CD4-positive, alpha-beta memory T cell (primary cell): ENCODE results near the gene WDR83. TPM values are rescaled to one million over a fixed set of nuclear protein-coding genes. Genes with fewer than 3 reads are reported as not detected.

Experiments used
- CTCF ChIA-PET: fragments of 350-600 bp; sonication (Branson Sonifier 250); formaldehyde crosslinking; loops from one replicate; lab custom pipeline; 2021; ENCODE audit warnings: inconsistent platforms; ENCODE audit not compliant: partially characterized antibody; lab: Charles Lee
- POLR2A ChIA-PET: fragments of 350-600 bp; sonication (Branson Sonifier 250); formaldehyde crosslinking; loops from one replicate; lab custom pipeline; 2021; ENCODE audit not compliant: partially characterized antibody; lab: Charles Lee
- DNase-seq, 5 donors: peaks; one replicate each; pipeline versions ENCODE4 v3.0.0 to v3.0.0-alpha.2; 2020 to 2022; ENCODE audit warnings: mixed read lengths in 1 of 5
- H3K27ac ChIP-seq: one replicate; pipeline ENCODE4 v1.7.0; 2013; ENCODE audit warnings: low read depth, low read length
- H3K27me3 ChIP-seq: 2 replicates; pipeline ENCODE4 v1.7.0; 2013; ENCODE audit warnings: mild to moderate bottlenecking, low read length, moderate library complexity; ENCODE audit not compliant: insufficient read depth
- H3K36me3 ChIP-seq: 2 replicates; pipeline ENCODE4 v1.7.0; 2013; ENCODE audit warnings: mild to moderate bottlenecking, low read length, moderate library complexity; ENCODE audit not compliant: insufficient read depth
- H3K4me1 ChIP-seq: 2 replicates; pipeline ENCODE4 v1.7.0; 2013; ENCODE audit warnings: mild to moderate bottlenecking, low read length, moderate library complexity; ENCODE audit not compliant: insufficient read depth
- H3K4me3 ChIP-seq, 2 donors: one replicate each; pipeline ENCODE4 v1.7.0; 2013; ENCODE audit warnings: low read length in 2 of 2, mild to moderate bottlenecking in 1 of 2
- H3K9me3 ChIP-seq, 2 donors: one replicate each; pipeline ENCODE4 v1.7.0; 2013; ENCODE audit warnings: low read length in 2 of 2, control low read depth in 1 of 2; ENCODE audit not compliant: control insufficient read depth in 1 of 2
- H3K27ac Mint-ChIP-seq, 7 donors: one replicate each; pipeline ENCODE4 v1.8.0; 2020 to 2021; ENCODE audit warnings: mixed read lengths in 7 of 7, mild to moderate bottlenecking in 6 of 7, inconsistent platforms in 3 of 7, moderate library complexity in 3 of 7
- H3K27me3 Mint-ChIP-seq, 2 donors: one replicate each; pipeline ENCODE4 v1.8.0; 2020 to 2021; ENCODE audit warnings: mixed read lengths in 2 of 2
- H3K36me3 Mint-ChIP-seq, 2 donors: one replicate each; pipeline ENCODE4 v1.8.0; 2020 to 2021; ENCODE audit warnings: mixed read lengths in 2 of 2, inconsistent platforms in 1 of 2, mild to moderate bottlenecking in 1 of 2
- H3K4me1 Mint-ChIP-seq, 4 donors: one replicate each; pipeline ENCODE4 v1.8.0; 2020 to 2021; ENCODE audit warnings: mixed read lengths in 4 of 4, mild to moderate bottlenecking in 1 of 4
- H3K4me3 Mint-ChIP-seq, 8 donors: one replicate each; pipeline ENCODE4 v1.8.0; 2020 to 2021; ENCODE audit warnings: mixed read lengths in 8 of 8, mild to moderate bottlenecking in 7 of 8, moderate library complexity in 6 of 8, inconsistent platforms in 3 of 8
- H3K9me3 Mint-ChIP-seq, 8 donors: one replicate each; pipeline ENCODE4 v1.8.0; 2020 to 2021; ENCODE audit warnings: mixed read lengths in 8 of 8, mild to moderate bottlenecking in 5 of 8, inconsistent platforms in 3 of 8, moderate library complexity in 1 of 8
- intact Hi-C: fragments of 100-400 bp; cut with micrococcal nuclease; formaldehyde crosslinking; loops from one replicate; pipeline ENCODE4 v1.15.1; 2023
- polyA plus RNA-seq, 2 donors: library from polyadenylated mRNA; unstranded; fragments of 300-500 nt; fragmentation: Illumina TruSeq; gene quantifications; one replicate each; pipeline ENCODE4 v1.2.3, GENCODE V29; 2021
- total RNA-seq, 2 experiments: library from RNA; stranded (reverse); gene quantifications; one replicate each; pipeline ENCODE4 v1.2.3, GENCODE V29; 2021

Gene WDR83
- total and polyA plus RNA-seq, 4 experiments from 2014 or later, result 9.8 to 19.3 (median 17.0) TPM

- no peak overlapping the region for H3K27ac ChIP-seq
- H3K4me1 ChIP-seq, result peaks cover 6% of the 10 kb centered on the region
- Mint-ChIP-seq H3K27me3 (no peaks in the 10 kb centered on the region), H3K9me3 (no peaks in the 10 kb centered on the region), H3K27ac (peak overlapping the region in 1 of 7 donors; percentile 18), H3K4me1 (peaks cover 9 to 23% (median 11%) of the 10 kb centered on the region in 4 donors), H3K4me3 (no peak overlapping the region), H3K36me3 (peaks cover 27 to 37% of the 10 kb centered on the region in 2 donors)
- H3K4me3 ChIP-seq, result no peak overlapping the region
- peaks cover 35% of the 10 kb centered on the region for H3K36me3 ChIP-seq
- H3K27me3 ChIP-seq, result no peaks in the 10 kb centered on the region
- CTCF ChIA-PET, result interaction anchor here (2.2 to 12.0 kb wide), 4 partner anchors 42 to 132 kb away, joined by 7 to 126 read pairs (median 12); no protein-coding TSS in a partner anchor
- no peak for DNase-seq
- POLR2A ChIA-PET, result no interaction called here
- intact Hi-C loops, result no loop called here
- no peaks in the 10 kb centered on the region for H3K9me3 ChIP-seq
Observed at GRCh38 chr19:12715929-12716328, 49.3 kb downstream of the WDR83 start.

- POLR2A ChIA-PET, result interaction anchor here (0.6 to 5.9 kb wide), 7 partner anchors 12 to 156 kb away, joined by 3 to 135 read pairs (median 26); partner anchors contain the start of genes FBXW9, GET3, JUNB and TRIR
- no peaks in the 10 kb centered on the region for H3K27me3 ChIP-seq
- no peaks in the 10 kb centered on the region for H3K9me3 ChIP-seq
- Mint-ChIP-seq H3K9me3 (peaks cover 0 to 4% (median 0%) of the 10 kb centered on the region in 8 donors), H3K36me3 (peaks cover 13 to 32% of the 10 kb centered on the region in 2 donors), H3K4me1 (peaks cover 23 to 52% (median 36%) of the 10 kb centered on the region in 4 donors), H3K4me3 (peak overlapping the region; percentile 68 to 88 (median 86)), H3K27ac (peak overlapping the region; percentile 9 to 98 (median 89)), H3K27me3 (peaks cover 0 to 1% of the 10 kb centered on the region in 2 donors)
- intact Hi-C loops, result loop anchor here (5.0 kb wide), 1 partner anchor 38 kb away; the partner anchor contains the start of gene DHPS
- peak overlapping the region; percentile 73 for H3K27ac ChIP-seq
- CTCF ChIA-PET, result interaction anchor here (0.9 to 12.0 kb wide), 3 partner anchors 14 to 76 kb away, joined by 3 to 126 read pairs (median 5); partner anchors contain the start of gene TRIR
- peaks cover 17% of the 10 kb centered on the region for H3K36me3 ChIP-seq
- peaks cover 30% of the 10 kb centered on the region for H3K4me1 ChIP-seq
- peak overlapping the region in 1 of 2 donors; percentile 17 for H3K4me3 ChIP-seq
- no peak for DNase-seq
Observed at GRCh38 chr19:12720296-12720695, 53.7 kb downstream of the WDR83 start.

DNA sequence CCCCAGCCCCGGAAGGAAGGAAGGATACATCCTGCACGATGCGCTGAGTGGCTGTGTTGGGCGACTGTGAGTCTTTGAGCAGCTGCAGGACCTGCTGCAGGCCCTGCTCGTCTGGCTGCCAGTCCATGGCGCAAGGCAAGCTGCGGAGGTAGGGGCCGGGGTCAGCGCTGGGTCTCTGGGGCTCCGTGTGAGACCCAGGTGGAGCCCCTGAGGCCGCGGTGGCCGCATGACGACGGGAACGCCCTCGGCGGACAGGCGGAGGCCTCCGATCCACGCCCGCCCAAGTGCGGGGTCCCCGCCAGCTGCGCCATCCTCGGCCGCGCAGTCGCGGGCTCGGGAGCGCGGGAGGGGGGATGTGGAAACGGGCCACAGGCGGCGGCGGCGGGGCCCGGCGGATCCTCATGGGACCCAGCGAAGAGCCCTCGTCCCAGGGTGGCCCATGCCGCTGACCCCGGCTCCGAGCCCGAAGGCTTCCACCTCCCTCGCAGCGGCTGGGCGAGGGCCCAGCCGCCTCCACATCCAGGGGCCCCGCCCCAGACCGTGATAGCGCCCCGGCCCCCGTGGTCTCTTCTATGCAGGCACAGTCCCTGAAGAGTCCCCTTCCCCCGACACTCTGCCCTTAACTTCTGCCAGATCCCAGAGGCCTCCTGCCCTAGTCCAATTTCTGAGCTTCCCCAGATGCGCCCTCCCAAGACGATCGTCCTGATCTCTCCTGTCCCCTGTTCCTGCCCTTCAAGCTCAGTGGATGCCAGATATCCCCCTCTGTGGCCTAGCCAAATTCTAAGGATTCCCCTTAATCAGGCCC, 54.4 kb downstream of the WDR83 start:
- Histone ChIP-seq H3K27me3 (no peaks in the 10 kb centered on the region), H3K9me3 (no peaks in the 10 kb centered on the region), H3K27ac (peak overlapping the region; percentile 73), H3K4me1 (peaks cover 30% of the 10 kb centered on the region), H3K36me3 (peaks cover 12% of the 10 kb centered on the region), H3K4me3 (peak overlapping the region; percentile 61 to 78)
- H3K4me1 Mint-ChIP-seq, result peaks cover 23 to 52% (median 36%) of the 10 kb centered on the region in 4 donors
- peaks cover 0 to 1% of the 10 kb centered on the region in 2 donors for H3K27me3 Mint-ChIP-seq
- no peak for DNase-seq
- H3K9me3 Mint-ChIP-seq, result peaks cover 0 to 4% (median 0%) of the 10 kb centered on the region in 8 donors
- intact Hi-C loops, result loop anchor here (5.0 kb wide), 1 partner anchor 39 kb away; the partner anchor contains the start of gene DHPS
- CTCF ChIA-PET, result interaction anchor here (1.7 to 12.0 kb wide), 4 partner anchors 12 to 49 kb away, joined by 6 to 126 read pairs (median 14); partner anchors contain the start of gene TRIR
- H3K4me3 Mint-ChIP-seq, result peak overlapping the region; percentile 89 to 98 (median 94)
- H3K27ac Mint-ChIP-seq, result peak overlapping the region; percentile 89 to 98 (median 92)
- H3K36me3 Mint-ChIP-seq, result peaks cover 10 to 28% of the 10 kb centered on the region in 2 donors
- POLR2A ChIA-PET, result interaction anchor here (0.6 to 5.9 kb wide), 12 partner anchors 11 to 226 kb away, joined by 3 to 135 read pairs (median 4); partner anchors contain the start of genes DHPS, FBXW9, GET3 and JUNB

GRCh38 chr19:12721656-12722565, 55.3 kb downstream of the WDR83 start:
- peak in 3 of 5 donors; percentile 37 to 69 (median 46) for DNase-seq
- peaks cover 21 to 53% (median 35%) of the 10 kb centered on the region in 4 donors for H3K4me1 Mint-ChIP-seq
- peaks cover 0 to 4% (median 0%) of the 10 kb centered on the region in 8 donors for H3K9me3 Mint-ChIP-seq
- Histone ChIP-seq H3K36me3 (peaks cover 6% of the 10 kb centered on the region), H3K4me1 (peaks cover 30% of the 10 kb centered on the region), H3K9me3 (no peaks in the 10 kb centered on the region), H3K27me3 (no peaks in the 10 kb centered on the region), H3K4me3 (peak overlapping the region; percentile 61 to 78), H3K27ac (peak overlapping the region; percentile 73)
- intact Hi-C loops, result loop anchor here (1.0 to 5.0 kb wide), 2 partner anchors 12 to 40 kb away; partner anchors contain the start of genes DHPS and TRIR
- peak overlapping the region; percentile 89 to 98 (median 95) for H3K27ac Mint-ChIP-seq
- peaks cover 0 to 1% of the 10 kb centered on the region in 2 donors for H3K27me3 Mint-ChIP-seq
- H3K4me3 Mint-ChIP-seq, result peak overlapping the region; percentile 91 to 98 (median 94)
- CTCF ChIA-PET, result interaction anchor here (1.2 to 12.0 kb wide), 8 partner anchors 11 to 74 kb away, joined by 3 to 126 read pairs (median 6); partner anchors contain the start of genes DHPS and TRIR
- H3K36me3 Mint-ChIP-seq, result peaks cover 6 to 27% of the 10 kb centered on the region in 2 donors
- POLR2A ChIA-PET, result interaction anchor here (0.9 to 5.9 kb wide), 20 partner anchors 8 to 226 kb away, joined by 3 to 135 read pairs (median 4); partner anchors contain the start of genes DHPS, FBXW9, GET3 and JUNB

GRCh38 chr19:12722566-12723380, 56.2 kb downstream of the WDR83 start:
- DNase-seq, result peak; percentile 91 to 97 (median 95)
- intact Hi-C loops, result loop anchor here (1.0 to 5.0 kb wide), 3 partner anchors 12 to 40 kb away; partner anchors contain the start of genes DHPS, FBXW9 and TRIR
- Histone ChIP-seq H3K36me3 (peaks cover 5% of the 10 kb centered on the region), H3K4me3 (peak overlapping the region; percentile 21 to 78), H3K27ac (peak overlapping the region; percentile 73), H3K4me1 (peaks cover 30% of the 10 kb centered on the region), H3K27me3 (no peaks in the 10 kb centered on the region), H3K9me3 (no peaks in the 10 kb centered on the region)
- POLR2A ChIA-PET, result interaction anchor here (0.9 to 5.9 kb wide), 22 partner anchors 9 to 243 kb away, joined by 3 to 135 read pairs (median 4); partner anchors contain the start of genes DHPS, FBXW9, GET3 and JUNB
- peak overlapping the region; percentile 87 to 98 (median 92) for H3K4me3 Mint-ChIP-seq
- peaks cover 21 to 54% (median 35%) of the 10 kb centered on the region in 4 donors for H3K4me1 Mint-ChIP-seq
- CTCF ChIA-PET, result interaction anchor here (1.2 to 12.0 kb wide), 12 partner anchors 10 to 125 kb away, joined by 3 to 126 read pairs (median 4); partner anchors contain the start of genes DHPS, GET3, JUNB and TRIR
- H3K36me3 Mint-ChIP-seq, result peaks cover 6 to 27% of the 10 kb centered on the region in 2 donors
- H3K27me3 Mint-ChIP-seq, result peaks cover 0 to 1% of the 10 kb centered on the region in 2 donors
- H3K27ac Mint-ChIP-seq, result peak overlapping the region; percentile 88 to 98 (median 93)
- H3K9me3 Mint-ChIP-seq, result peaks cover 0 to 4% (median 0%) of the 10 kb centered on the region in 8 donors
